ENCODE data around the gene ALAS1.
"Not testable (repeated sequence)": the region's sequence is repeated elsewhere in the genome, so short reads cannot be mapped to it uniquely, and the experiment has no call there.

The ALAS1 gene

DNA sequence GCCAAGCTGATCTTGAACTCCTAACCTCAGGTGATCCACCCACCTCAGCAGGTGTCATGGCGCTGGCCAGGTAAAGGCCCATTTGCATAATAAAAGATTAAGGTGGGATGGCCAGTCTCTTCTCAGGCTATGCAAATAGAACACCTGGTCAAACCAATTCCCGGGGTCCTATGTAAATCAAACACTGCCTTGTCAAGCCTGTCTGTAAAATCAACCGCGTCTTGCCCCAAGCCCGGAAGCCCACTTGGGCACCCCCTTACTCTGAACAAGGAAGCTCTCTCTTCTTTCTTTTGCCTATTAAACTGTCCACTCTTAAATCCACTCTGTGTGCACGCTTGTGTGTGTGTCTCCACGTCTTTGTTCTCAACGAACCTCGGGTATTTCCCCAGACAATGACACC, 30.7 kb upstream of the ALAS1 start:
- no peaks in the 10 kb centered on the region for H3K27me3 ChIP-seq (ENCODE audit: control insufficient read depth, insufficient read depth, low read length)
- no peaks in the 10 kb centered on the region for H3K36me3 ChIP-seq (ENCODE audit: control insufficient read depth, insufficient read depth, low read length)
- H3K4me3 ChIP-seq (ENCODE audit: low read length): no peak overlapping the region
- H3K9me3 ChIP-seq (ENCODE audit: control insufficient read depth, low read length): no peaks in the 10 kb centered on the region
- no peak overlapping the region for H3K9ac ChIP-seq (ENCODE audit: low read length)
- H3K4me1 ChIP-seq (ENCODE audit: control insufficient read depth, insufficient read depth, low read length): peaks cover 9% of the 10 kb centered on the region

DNA sequence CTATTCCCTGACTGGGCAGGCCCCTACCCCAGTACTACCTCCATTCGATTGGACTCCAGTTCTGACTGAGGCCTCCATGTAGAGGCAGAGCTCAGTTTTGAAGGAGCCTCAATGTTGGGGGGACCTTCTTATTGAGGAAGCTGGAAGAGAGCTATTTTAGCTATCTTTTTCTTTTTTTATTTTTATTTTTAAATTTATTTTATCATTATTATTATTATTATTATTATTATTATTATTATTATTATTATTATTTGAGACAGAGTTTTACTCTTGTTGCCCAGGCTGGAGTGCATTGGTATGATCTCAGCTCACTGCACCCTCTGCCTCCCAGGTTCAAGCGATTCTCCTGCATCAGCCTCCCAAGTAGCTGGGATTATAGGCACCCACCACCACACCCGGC, 27.7 kb upstream of the ALAS1 start:
- not testable (repeated sequence) for H3K4me3 ChIP-seq (ENCODE audit: low read length); H3K36me3 ChIP-seq (ENCODE audit: control insufficient read depth, insufficient read depth, low read length); H3K9ac ChIP-seq (ENCODE audit: low read length); H3K27me3 ChIP-seq (ENCODE audit: control insufficient read depth, insufficient read depth, low read length); H3K4me1 ChIP-seq (ENCODE audit: control insufficient read depth, insufficient read depth, low read length); H3K9me3 ChIP-seq (ENCODE audit: control insufficient read depth, low read length)

DNA sequence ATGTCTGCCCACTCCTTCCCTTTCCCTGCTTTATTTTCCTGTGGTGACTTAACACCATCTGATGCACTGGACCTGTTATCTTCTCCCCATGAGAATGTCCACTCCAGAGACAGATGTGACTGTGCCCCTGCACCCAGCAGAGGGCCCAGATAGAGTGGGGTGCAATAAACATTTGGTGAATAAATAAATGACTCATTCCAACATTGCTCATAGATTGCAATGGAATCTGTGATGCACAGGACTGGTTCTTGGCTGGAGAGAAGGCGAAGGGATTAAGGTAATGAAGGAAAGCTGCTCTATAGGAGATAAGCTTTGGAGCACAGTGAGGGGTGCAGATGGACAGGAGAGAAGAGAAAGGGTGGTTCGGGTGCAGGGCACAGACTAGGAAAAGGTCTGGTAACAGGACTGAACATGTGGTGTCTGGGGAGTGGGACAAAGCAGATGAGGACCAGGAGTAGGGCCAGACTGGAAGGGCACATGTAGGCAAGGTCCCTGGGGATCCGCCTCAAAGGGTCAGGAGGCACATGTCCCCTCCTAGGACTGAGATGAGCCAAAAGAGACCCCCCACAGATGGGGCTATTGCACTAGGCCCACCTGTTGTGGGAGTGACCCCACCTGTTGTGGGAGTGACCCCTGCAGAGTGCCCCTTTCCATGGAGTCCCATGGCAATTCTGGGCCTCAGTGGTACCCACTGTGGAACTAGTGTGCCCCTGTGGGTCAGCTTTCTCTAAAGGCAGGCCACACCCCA, 26.3 kb upstream of the ALAS1 start:
- Histone ChIP-seq H3K4me1 (ENCODE audit: control insufficient read depth, insufficient read depth, low read length) (peaks cover 11% of the 10 kb centered on the region), H3K27me3 (ENCODE audit: control insufficient read depth, insufficient read depth, low read length) (no peaks in the 10 kb centered on the region), H3K9me3 (ENCODE audit: control insufficient read depth, low read length) (no peaks in the 10 kb centered on the region), H3K36me3 (ENCODE audit: control insufficient read depth, insufficient read depth, low read length) (no peaks in the 10 kb centered on the region), H3K9ac (ENCODE audit: low read length) (no peak overlapping the region), H3K4me3 (ENCODE audit: low read length) (no peak overlapping the region)

DNA sequence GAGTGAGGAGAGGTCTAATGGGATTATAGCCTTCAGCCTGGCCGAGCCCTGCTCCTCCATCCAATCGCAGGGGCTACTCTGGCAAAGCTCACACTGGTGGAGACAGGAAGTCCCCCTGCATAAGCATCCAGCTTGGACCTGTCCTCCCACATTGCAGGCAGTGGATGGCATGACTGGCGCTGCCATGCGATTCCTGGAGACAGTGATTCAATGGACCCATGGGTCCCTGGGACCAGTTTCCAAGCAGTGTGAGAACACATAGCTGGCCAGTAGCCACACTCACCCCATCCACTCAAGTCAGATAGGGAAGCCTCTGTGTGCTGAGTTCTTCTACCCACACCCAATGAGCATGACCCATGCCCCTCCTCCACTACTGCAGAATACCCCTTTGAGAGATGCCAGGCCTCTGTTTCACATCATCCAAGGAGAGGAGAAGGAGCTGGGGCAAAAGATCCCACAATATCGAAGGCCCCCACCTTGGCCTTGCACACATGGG, 25.6 kb upstream of the ALAS1 start:
- Histone ChIP-seq H3K36me3 (ENCODE audit: control insufficient read depth, insufficient read depth, low read length) (no peaks in the 10 kb centered on the region), H3K9me3 (ENCODE audit: control insufficient read depth, low read length) (no peaks in the 10 kb centered on the region), H3K9ac (ENCODE audit: low read length) (no peak overlapping the region), H3K4me3 (ENCODE audit: low read length) (no peak overlapping the region), H3K27me3 (ENCODE audit: control insufficient read depth, insufficient read depth, low read length) (no peaks in the 10 kb centered on the region), H3K4me1 (ENCODE audit: control insufficient read depth, insufficient read depth, low read length) (peaks cover 17% of the 10 kb centered on the region)

DNA sequence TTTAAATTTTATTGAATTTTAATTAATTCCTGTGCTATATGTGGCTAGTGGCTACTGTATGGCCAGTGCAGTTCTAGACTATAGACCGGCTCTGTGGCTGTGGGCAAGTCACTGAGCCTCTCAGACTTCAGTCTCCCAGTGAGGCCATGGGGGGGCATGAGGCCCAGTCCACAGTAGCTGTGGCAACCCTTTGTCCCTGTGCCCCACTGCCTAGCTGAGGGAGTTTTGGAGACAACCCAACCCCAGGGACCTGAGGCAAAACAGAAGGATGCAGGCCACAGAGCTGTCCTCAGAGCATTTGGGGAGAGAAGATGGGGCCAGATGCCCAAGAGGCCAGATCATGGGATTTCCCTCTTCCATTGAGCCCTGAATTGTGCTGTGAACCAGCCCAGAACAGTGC, 24.9 kb upstream of the ALAS1 start:
- Histone ChIP-seq H3K36me3 (ENCODE audit: control insufficient read depth, insufficient read depth, low read length) (no peaks in the 10 kb centered on the region), H3K4me1 (ENCODE audit: control insufficient read depth, insufficient read depth, low read length) (peaks cover 22% of the 10 kb centered on the region), H3K9me3 (ENCODE audit: control insufficient read depth, low read length) (no peaks in the 10 kb centered on the region), H3K4me3 (ENCODE audit: low read length) (no peak overlapping the region), H3K9ac (ENCODE audit: low read length) (no peak overlapping the region), H3K27me3 (ENCODE audit: control insufficient read depth, insufficient read depth, low read length) (no peaks in the 10 kb centered on the region)

DNA sequence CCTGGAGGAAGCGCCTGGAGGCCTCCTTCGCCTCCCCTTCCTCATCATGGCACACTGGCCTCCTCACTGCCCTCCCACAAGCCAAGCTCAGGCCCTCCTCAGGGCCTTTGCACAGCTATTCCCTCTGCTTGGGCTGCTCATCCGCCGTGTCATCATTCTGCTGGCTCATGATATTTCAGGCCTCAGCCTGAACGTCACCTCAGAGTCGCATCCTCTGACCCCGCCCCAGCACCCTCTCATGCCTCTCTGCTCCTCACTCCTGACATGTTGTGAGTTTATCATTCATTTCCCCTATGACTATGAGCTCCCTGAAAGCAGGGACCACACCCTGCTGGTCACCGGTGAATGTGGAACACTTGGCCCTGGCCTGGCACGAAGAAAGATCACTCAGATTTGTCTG, 23.1 kb upstream of the ALAS1 start:
- H3K27me3 ChIP-seq (ENCODE audit: control insufficient read depth, insufficient read depth, low read length): no peaks in the 10 kb centered on the region
- H3K36me3 ChIP-seq (ENCODE audit: control insufficient read depth, insufficient read depth, low read length): no peaks in the 10 kb centered on the region
- H3K9me3 ChIP-seq (ENCODE audit: control insufficient read depth, low read length): no peaks in the 10 kb centered on the region
- H3K4me3 ChIP-seq (ENCODE audit: low read length): no peak overlapping the region
- H3K9ac ChIP-seq (ENCODE audit: low read length): no peak overlapping the region
- H3K4me1 ChIP-seq (ENCODE audit: control insufficient read depth, insufficient read depth, low read length): peaks cover 22% of the 10 kb centered on the region

DNA sequence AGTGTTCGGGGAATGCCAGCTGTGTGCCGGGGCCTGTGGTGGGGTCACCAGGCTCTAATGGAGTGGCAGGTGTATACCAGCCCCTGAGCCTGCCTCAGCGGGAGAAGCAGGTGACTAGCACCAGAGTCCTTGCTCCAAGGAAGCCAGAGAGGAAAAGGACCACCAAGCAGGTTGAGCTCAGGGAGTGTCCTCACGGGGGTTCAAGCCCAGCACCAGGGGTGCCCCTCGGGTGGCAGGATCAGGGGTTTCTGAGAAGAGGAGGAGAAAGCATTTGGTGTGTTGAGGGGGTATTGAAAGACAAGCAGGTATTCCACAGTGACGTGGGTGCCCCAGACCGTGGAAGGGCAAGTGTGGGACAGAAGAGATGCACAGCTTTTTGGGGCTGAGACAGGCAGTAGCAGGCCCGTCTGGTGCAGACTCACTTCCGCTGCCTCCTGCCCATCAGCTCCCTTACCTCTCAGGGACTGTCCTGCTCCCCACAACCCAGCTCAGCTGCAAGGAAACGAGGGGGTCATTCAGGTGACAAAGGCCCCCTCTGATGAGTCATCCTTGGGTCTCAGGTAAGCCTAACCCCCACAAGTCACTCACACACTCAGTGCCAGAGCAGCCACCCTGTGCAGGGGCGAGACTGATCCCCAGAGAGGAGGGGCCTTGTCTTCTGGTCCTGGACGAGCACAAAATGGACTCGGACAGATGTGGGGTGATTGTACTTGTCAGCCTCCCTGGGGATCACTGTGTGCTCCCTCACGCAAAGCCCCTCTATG, 22.4 kb upstream of the ALAS1 start:
- H3K27me3 ChIP-seq (ENCODE audit: control insufficient read depth, insufficient read depth, low read length): no peaks in the 10 kb centered on the region
- no peaks in the 10 kb centered on the region for H3K36me3 ChIP-seq (ENCODE audit: control insufficient read depth, insufficient read depth, low read length)
- no peaks in the 10 kb centered on the region for H3K9me3 ChIP-seq (ENCODE audit: control insufficient read depth, low read length)
- H3K4me3 ChIP-seq (ENCODE audit: low read length): no peak overlapping the region
- H3K4me1 ChIP-seq (ENCODE audit: control insufficient read depth, insufficient read depth, low read length): peaks cover 22% of the 10 kb centered on the region
- no peak overlapping the region for H3K9ac ChIP-seq (ENCODE audit: low read length)

DNA sequence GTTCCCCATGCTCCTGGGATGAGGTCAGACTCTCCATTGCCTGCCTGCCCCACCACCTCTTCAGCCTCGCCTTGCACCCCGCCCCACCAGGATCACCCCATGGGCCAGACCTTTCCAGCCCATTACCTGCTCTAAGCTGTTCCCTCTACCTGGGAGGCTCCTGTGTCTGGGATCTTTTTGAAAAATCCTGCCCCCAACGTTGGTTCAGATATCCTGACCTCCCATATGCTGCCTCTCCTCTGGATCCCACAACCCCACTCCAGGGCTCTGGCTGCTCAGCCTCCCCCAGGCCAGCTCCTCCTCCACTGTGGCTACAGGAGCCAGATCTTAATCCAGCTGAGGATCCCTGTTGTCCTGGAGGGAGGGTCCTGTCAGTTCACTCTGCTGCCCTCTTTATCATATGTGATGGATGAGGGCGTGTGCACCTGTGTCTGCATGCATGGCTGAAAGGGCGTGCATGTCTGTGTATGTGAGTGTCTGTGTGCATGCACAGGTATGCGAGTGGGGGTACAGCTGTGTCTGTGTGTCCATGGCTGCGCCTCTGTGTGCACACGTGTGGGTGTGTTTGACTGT, 21.7 kb upstream of the ALAS1 start:
- Histone ChIP-seq H3K4me3 (ENCODE audit: low read length) (no peak overlapping the region), H3K9ac (ENCODE audit: low read length) (no peak overlapping the region), H3K9me3 (ENCODE audit: control insufficient read depth, low read length) (no peaks in the 10 kb centered on the region), H3K4me1 (ENCODE audit: control insufficient read depth, insufficient read depth, low read length) (peaks cover 22% of the 10 kb centered on the region), H3K36me3 (ENCODE audit: control insufficient read depth, insufficient read depth, low read length) (no peaks in the 10 kb centered on the region), H3K27me3 (ENCODE audit: control insufficient read depth, insufficient read depth, low read length) (no peaks in the 10 kb centered on the region)

DNA sequence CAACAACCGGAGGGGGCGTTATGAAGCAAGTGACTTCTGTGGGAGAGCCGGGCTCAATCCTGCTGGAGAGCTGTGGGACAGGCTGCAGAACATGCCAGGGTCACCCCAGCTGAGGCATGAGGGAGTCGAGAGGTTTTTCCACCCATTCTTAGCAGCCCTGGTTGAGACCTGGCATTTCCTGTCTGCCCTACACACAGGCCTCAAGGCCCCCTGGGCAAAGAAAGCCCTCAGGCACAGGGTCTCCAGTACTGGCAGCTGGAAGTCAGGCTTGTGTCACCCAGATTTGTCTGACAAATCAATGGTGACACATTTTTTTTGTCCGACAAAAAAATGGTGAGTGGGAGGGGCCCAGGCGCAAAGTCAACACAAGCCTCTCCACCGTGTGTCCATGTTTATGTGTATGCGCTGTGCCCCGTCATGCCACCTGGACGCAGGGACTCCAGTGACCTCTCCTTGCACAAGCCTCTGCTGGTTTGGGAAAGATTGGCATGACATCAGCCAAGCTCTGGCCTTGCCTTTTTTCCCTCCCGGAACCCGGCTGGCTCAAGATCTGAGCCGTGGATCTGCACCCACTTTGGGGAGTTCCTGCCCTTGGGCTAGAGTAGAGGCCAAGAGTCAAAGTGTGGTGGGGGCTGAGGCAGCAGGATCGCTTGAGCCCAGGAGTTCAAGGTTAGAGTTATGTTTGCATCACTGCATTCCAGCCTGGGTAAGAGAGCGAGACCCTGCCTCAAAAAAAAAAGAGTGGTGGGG, 20.8 kb upstream of the ALAS1 start:
- Histone ChIP-seq H3K9me3 (ENCODE audit: control insufficient read depth, low read length) (no peaks in the 10 kb centered on the region), H3K4me3 (ENCODE audit: low read length) (no peak overlapping the region), H3K27me3 (ENCODE audit: control insufficient read depth, insufficient read depth, low read length) (no peaks in the 10 kb centered on the region), H3K4me1 (ENCODE audit: control insufficient read depth, insufficient read depth, low read length) (peaks cover 17% of the 10 kb centered on the region), H3K36me3 (ENCODE audit: control insufficient read depth, insufficient read depth, low read length) (no peaks in the 10 kb centered on the region), H3K9ac (ENCODE audit: low read length) (no peak overlapping the region)

DNA sequence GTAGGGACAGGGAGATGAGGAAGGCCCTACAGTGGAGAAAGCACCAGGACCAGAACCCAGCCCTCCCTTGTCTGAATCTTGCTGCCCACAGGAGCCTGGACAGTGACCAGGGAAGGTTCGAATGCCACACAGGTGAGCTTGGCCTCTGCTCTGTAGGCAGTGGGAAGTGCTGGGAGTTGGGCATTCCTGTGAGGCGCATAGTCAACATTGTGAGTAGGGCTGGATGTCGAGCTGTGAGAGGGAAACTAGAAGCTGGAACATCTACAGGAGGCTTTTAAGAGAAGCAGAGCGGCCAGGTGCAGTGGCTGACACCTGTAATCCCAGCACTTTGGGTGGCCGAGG, 20.3 kb upstream of the ALAS1 start:
- Histone ChIP-seq H3K9ac (ENCODE audit: low read length) (no peak overlapping the region), H3K9me3 (ENCODE audit: control insufficient read depth, low read length) (no peaks in the 10 kb centered on the region), H3K36me3 (ENCODE audit: control insufficient read depth, insufficient read depth, low read length) (no peaks in the 10 kb centered on the region), H3K4me1 (ENCODE audit: control insufficient read depth, insufficient read depth, low read length) (peaks cover 17% of the 10 kb centered on the region), H3K27me3 (ENCODE audit: control insufficient read depth, insufficient read depth, low read length) (no peaks in the 10 kb centered on the region), H3K4me3 (ENCODE audit: low read length) (no peak overlapping the region)

DNA sequence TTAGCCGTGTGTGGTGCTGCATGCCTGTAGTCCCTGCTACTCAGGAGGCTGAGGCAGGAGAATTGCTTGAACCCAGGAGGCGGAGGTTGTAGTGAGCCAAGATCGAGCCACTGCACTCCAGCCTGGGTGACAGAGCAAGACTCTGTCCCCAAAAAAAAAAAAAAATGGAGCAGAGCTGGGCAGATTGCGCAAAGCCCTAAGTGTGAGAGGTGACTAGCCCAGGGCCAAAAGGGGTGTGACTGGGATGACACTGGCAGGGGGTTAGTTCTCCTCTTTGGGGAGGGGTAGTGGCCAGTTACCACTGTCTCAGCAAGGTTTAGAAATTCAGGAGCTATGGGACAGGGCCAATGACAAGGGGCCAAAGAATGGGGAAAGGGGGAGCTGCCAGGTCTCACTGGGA, 19.8 kb upstream of the ALAS1 start:
- not testable (repeated sequence) for H3K4me3 ChIP-seq (ENCODE audit: low read length); H3K27me3 ChIP-seq (ENCODE audit: control insufficient read depth, insufficient read depth, low read length); H3K9ac ChIP-seq (ENCODE audit: low read length); H3K36me3 ChIP-seq (ENCODE audit: control insufficient read depth, insufficient read depth, low read length); H3K9me3 ChIP-seq (ENCODE audit: control insufficient read depth, low read length)
- H3K4me1 ChIP-seq (ENCODE audit: control insufficient read depth, insufficient read depth, low read length): peaks cover 17% of the 10 kb centered on the region

DNA sequence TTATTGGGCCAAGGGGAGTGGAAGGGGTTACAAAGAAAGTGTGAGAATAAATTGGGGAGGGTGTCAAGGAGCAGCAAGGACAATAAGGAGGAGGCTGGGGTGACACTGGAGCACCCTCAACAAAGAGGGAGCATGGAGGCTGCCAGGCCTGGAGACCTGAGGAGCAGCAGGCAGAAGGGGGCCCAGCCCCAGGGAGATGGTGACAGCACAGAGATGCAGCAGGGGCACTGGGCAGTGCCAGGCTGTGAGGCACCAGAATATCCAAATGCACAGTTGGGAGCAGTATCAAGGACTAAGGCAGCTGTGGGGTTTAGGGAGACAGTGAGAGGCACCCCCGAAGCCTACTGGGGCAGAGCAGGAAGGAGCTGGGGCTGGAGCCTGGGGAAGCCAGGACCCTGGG, 19.4 kb upstream of the ALAS1 start:
- H3K4me1 ChIP-seq (ENCODE audit: control insufficient read depth, insufficient read depth, low read length): peaks cover 17% of the 10 kb centered on the region
- H3K27me3 ChIP-seq (ENCODE audit: control insufficient read depth, insufficient read depth, low read length): no peaks in the 10 kb centered on the region
- no peaks in the 10 kb centered on the region for H3K9me3 ChIP-seq (ENCODE audit: control insufficient read depth, low read length)
- H3K9ac ChIP-seq (ENCODE audit: low read length): no peak overlapping the region
- no peak overlapping the region for H3K4me3 ChIP-seq (ENCODE audit: low read length)
- H3K36me3 ChIP-seq (ENCODE audit: control insufficient read depth, insufficient read depth, low read length): no peaks in the 10 kb centered on the region

Data from mucosa of stomach (tissue), 1 donor.